Cardiac atrium fibroblast (primary cell): ENCODE measurements around the gene LRRC34. TPM values are rescaled to one million over a fixed set of nuclear protein-coding genes. Genes with fewer than 3 reads are reported as not detected.

ENCODE experiments used
- total RNA-seq: library from RNA; depleted of rRNA; stranded (reverse); fragments of >200 nt; gene quantifications from 2 replicates; pipeline ENCODE4 v1.2.3, GENCODE V29; 2015

The LRRC34 gene, protein sequence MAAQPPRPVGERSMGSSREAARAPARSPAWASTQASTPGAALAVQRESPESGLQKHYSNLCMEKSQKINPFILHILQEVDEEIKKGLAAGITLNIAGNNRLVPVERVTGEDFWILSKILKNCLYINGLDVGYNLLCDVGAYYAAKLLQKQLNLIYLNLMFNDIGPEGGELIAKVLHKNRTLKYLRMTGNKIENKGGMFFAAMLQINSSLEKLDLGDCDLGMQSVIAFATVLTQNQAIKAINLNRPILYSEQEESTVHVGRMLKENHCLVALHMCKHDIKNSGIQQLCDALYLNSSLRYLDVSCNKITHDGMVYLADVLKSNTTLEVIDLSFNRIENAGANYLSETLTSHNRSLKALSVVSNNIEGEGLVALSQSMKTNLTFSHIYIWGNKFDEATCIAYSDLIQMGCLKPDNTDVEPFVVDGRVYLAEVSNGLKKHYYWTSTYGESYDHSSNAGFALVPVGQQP
- total RNA-seq: 1.6 and 10.5 TPM in 2 replicates

DNA sequence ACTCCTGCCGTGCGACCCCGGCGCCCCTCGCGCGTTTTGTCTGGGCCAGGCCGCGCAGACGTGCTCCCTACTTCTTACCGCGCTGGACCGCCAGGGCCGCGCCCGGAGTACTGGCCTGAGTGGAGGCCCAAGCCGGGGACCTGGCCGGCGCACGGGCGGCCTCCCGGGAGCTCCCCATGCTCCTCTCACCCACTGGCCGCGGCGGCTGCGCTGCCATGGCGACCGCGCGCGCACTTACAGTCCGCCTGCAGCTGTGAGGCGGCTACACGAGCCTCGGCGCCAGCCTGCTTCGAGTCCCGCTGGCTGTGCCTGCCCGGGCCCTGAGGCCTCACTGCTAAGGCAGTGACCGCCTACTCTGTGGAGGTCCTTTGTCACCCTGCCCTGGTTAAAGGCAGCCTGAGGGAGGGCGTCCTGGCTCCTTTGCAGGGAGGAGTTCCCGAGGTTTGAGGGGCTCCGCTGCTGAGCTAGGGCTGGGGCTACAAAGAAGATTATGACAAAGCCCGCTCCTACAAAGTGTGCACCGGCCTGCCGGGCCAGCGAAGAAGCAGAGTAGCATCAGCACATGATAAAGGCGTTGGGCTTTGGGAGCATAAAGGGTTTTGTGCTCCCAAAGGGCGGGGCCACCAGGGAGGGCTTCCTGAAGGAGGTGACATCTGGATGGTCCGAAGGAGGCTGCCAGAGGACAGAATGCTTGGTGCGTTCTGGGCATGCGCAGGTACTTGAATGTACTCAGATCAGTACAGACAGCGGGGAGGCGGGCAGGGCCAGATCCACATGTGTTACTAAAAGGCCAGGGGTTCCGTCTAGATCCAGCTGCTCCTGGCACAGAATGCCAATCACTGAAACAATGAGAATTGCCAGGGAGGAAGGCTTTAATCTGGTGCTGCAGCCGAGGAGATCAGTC is at the start of gene LRRC34, which contains the start of gene LRRIQ4:
LRRC34 (minus strand) TSS at position 573 of the 904 bp plus-strand sequence; CDS start at position 217, 356 bp downstream.
LRRIQ4 (plus strand) TSS at position 539 of the 904 bp plus-strand sequence. CDS start 9,052 bp downstream, outside the sequence.

GRCh38 chr3:169772897-169773816 is 39.5 kb downstream of the LRRC34 start, which contains the start of gene MYNN:
MYNN (plus strand) TSS chr3:169773396; CDS start chr3:169774296, 900 bp downstream.

GRCh38 chr3:169769287-169770181 is 43.2 kb downstream of the LRRC34 start, which contains the start of gene ACTRT3:
ACTRT3 (minus strand) TSS chr3:169769561; CDS start chr3:169769520, 41 bp downstream.

DNA sequence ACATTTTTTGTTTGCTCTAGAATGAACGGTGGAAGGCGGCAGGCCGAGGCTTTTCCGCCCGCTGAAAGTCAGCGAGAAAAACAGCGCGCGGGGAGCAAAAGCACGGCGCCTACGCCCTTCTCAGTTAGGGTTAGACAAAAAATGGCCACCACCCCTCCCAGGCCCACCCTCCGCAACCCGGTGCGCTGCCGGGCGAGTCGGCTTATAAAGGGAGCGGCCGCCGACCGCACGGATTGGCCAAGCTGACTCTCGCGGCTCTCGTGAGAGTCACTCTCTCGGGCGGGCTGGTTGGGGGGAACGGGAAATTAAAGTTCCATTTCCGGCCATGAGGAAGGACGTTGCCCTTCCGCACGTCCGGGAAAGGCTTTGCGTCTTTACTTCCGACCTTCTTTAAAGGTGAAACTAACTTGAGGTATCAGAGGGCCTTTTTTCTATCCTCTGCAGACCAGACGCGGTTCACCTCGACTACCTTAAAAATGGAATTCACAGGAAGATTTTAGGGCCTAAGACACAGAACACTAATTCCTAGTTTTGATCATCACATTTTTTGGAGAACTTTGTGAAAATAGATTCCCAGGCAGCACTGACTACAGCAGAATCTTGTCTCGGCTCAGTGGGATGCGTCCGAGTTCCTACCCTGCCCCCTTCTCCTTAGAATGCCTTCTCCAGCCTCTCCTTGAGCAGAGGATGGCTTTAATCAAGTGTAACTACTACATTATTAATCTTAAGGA is 47.7 kb downstream of the LRRC34 start, which contains the start of gene TERC:
TERC (minus strand) TSS at position 179 of the 731 bp plus-strand sequence.

Other genes with a start within 250 kb of the LRRC34 start
- 26.5 and 32.6 TPM in 2 replicates for gene MECOM, start 149.2 kb downstream of the LRRC34 start, total RNA-seq
- 198 and 340 TPM in 2 replicates for gene TERC, start 47.8 kb downstream of the LRRC34 start, total RNA-seq
- gene ACTRT3, start 43.3 kb downstream of the LRRC34 start, total RNA-seq: 2.1 and 7.2 TPM in 2 replicates
- 9.9 and 11.7 TPM in 2 replicates for gene MYNN, start 39.5 kb downstream of the LRRC34 start, total RNA-seq
- gene LRRIQ4, start within 50 bp of the LRRC34 start, total RNA-seq: not detected in 2 replicates
- not detected in 2 replicates for gene LRRC31, start 57.0 kb upstream of the LRRC34 start, total RNA-seq
- gene SAMD7, start 98.7 kb upstream of the LRRC34 start, total RNA-seq: not detected in 2 replicates
- gene SEC62, start 153.9 kb upstream of the LRRC34 start, total RNA-seq: 20.2 and 28.7 TPM in 2 replicates
- 0.16 and 3.1 TPM in 2 replicates for gene GPR160, start 225.1 kb upstream of the LRRC34 start, total RNA-seq